CD4-positive, alpha-beta T cell (primary cell): ENCODE measurements around the gene IRX6. TPM values are rescaled to one million over a fixed set of nuclear protein-coding genes. Genes with fewer than 3 reads are reported as not detected.

Experiments used
- ATAC-seq: fragments of 200-7000 bp; cut with Tn5 transposase; one replicate; pipeline ENCODE4 v1.10.0; 2022; ENCODE audit warnings: mild to moderate bottlenecking; ENCODE audit not compliant: poor library complexity
- CTCF ChIA-PET: fragments of 350-600 bp; sonication (Branson Sonifier 250); formaldehyde crosslinking; loops from one replicate; lab custom pipeline; 2021; ENCODE audit warnings: antibody characterized with exemption, inconsistent platforms; lab: Charles Lee
- POLR2A ChIA-PET: fragments of 350-600 bp; sonication (Branson Sonifier 250); formaldehyde crosslinking; loops from one replicate; lab custom pipeline; 2021; ENCODE audit warnings: antibody characterized with exemption, inconsistent platforms; lab: Charles Lee
- DNase-seq, 14 experiments: peaks; one replicate each; pipeline ENCODE4 v3.0.0-alpha.2; 2013 to 2020; ENCODE audit warnings: mixed read lengths in 2 of 14
- H3K27ac ChIP-seq, 2 donors: one replicate each; pipeline versions ENCODE4 v1.5.1 to v1.7.0; 2013; ENCODE audit warnings: low read length in 2 of 2, low read depth in 1 of 2, mild to moderate bottlenecking in 1 of 2
- H3K27me3 ChIP-seq, 2 experiments: 1 replicate in 1 of 2; 2 replicates in 1 of 2; pipeline versions ENCODE4 v1.6.1 to v1.7.0; 2013; ENCODE audit warnings: low read length in 2 of 2, control low read depth in 1 of 2, mild to moderate bottlenecking in 1 of 2, moderate library complexity in 1 of 2; ENCODE audit not compliant: insufficient read depth in 2 of 2, control insufficient read depth in 1 of 2
- H3K36me3 ChIP-seq: one replicate; pipeline ENCODE4 v1.6.1; 2013; ENCODE audit warnings: low read length, control low read depth; ENCODE audit not compliant: insufficient read depth
- H3K4me1 ChIP-seq: one replicate; pipeline ENCODE4 v1.6.1; 2013; ENCODE audit warnings: low read length, control low read depth; ENCODE audit not compliant: insufficient read depth
- H3K4me3 ChIP-seq: one replicate; pipeline ENCODE4 v1.5.1; 2013; ENCODE audit warnings: mild to moderate bottlenecking, low read length, moderate library complexity
- H3K9me3 ChIP-seq, 2 experiments: 1 replicate in 1 of 2; 2 replicates in 1 of 2; pipeline versions ENCODE4 v1.6.1 to v1.7.0; 2013; ENCODE audit warnings: low read length in 2 of 2, mild to moderate bottlenecking in 2 of 2, control low read depth in 1 of 2, moderate library complexity in 1 of 2; ENCODE audit not compliant: control insufficient read depth in 1 of 2, insufficient read depth in 1 of 2
- H3K27ac Mint-ChIP-seq: one replicate; pipeline ENCODE4 v1.8.0; 2020; ENCODE audit warnings: mixed read lengths
- H3K27me3 Mint-ChIP-seq: one replicate; pipeline ENCODE4 v1.8.0; 2021; ENCODE audit warnings: mixed read lengths
- H3K36me3 Mint-ChIP-seq: one replicate; pipeline ENCODE4 v1.8.0; 2021; ENCODE audit warnings: low read depth, mixed read lengths
- H3K4me1 Mint-ChIP-seq: one replicate; pipeline ENCODE4 v1.8.0; 2021; ENCODE audit warnings: low read depth, mixed read lengths
- H3K4me3 Mint-ChIP-seq: one replicate; pipeline ENCODE4 v1.8.0; 2020; ENCODE audit warnings: mild to moderate bottlenecking, mixed read lengths
- H3K9me3 Mint-ChIP-seq: one replicate; pipeline ENCODE4 v1.8.0; 2020; ENCODE audit warnings: mixed read lengths
- intact Hi-C, 2 experiments: fragments of 100-400 bp; cut with DNase I in 1 of 2; cut with micrococcal nuclease in 1 of 2; formaldehyde crosslinking; loops; one replicate each; pipeline versions ENCODE4 v1.15.1 to v1.9.0; 2023 to 2025; cut with DNase I, micrococcal nuclease
- total RNA-seq, 174 experiments: library from RNA in 2 of 174; stranded (reverse) in 2 of 174; gene quantifications; one replicate each; pipeline ENCODE4 v1.2.3 and lab custom pipeline; 2021 to 2026
- TF ChIP-seq, protein P1 (sequence below): fragments of 200-600 bp; IDR thresholded peaks from one replicate; pipeline ENCODE4 v1.8.0; 2022; ENCODE audit warnings: antibody characterized with exemption, mild to moderate bottlenecking

Gene IRX6
- total RNA-seq, 2 experiments from 2014 or later, result not detected

- intact Hi-C loops, result no loop called here
- no peaks in the 10 kb centered on the region for H3K9me3 Mint-ChIP-seq
Measured at GRCh38 chr16:55379371-55379770, 55.4 kb downstream of the IRX6 start.

GRCh38 chr16:55379876-55380390 is 55.9 kb downstream of the IRX6 start:
- no peak overlapping the region for H3K4me3 Mint-ChIP-seq
- Histone ChIP-seq H3K9me3 (no peaks in the 10 kb centered on the region), H3K36me3 (no peaks in the 10 kb centered on the region), H3K27me3 (peaks cover 2 to 7% of the 10 kb centered on the region in 2 experiments), H3K4me1 (no peaks in the 10 kb centered on the region), H3K27ac (no peak overlapping the region), H3K4me3 (no peak overlapping the region)
- DNase-seq, result no peak
- intact Hi-C loops, result no loop called here
- H3K9me3 Mint-ChIP-seq, result no peaks in the 10 kb centered on the region
- CTCF ChIA-PET, result no interaction called here
- TF ChIP-seq, protein P1, sequence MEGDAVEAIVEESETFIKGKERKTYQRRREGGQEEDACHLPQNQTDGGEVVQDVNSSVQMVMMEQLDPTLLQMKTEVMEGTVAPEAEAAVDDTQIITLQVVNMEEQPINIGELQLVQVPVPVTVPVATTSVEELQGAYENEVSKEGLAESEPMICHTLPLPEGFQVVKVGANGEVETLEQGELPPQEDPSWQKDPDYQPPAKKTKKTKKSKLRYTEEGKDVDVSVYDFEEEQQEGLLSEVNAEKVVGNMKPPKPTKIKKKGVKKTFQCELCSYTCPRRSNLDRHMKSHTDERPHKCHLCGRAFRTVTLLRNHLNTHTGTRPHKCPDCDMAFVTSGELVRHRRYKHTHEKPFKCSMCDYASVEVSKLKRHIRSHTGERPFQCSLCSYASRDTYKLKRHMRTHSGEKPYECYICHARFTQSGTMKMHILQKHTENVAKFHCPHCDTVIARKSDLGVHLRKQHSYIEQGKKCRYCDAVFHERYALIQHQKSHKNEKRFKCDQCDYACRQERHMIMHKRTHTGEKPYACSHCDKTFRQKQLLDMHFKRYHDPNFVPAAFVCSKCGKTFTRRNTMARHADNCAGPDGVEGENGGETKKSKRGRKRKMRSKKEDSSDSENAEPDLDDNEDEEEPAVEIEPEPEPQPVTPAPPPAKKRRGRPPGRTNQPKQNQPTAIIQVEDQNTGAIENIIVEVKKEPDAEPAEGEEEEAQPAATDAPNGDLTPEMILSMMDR, result no peak
- ATAC-seq, result no peak
- peaks cover 21% of the 10 kb centered on the region for H3K27me3 Mint-ChIP-seq
- no peaks in the 10 kb centered on the region for H3K4me1 Mint-ChIP-seq
- H3K27ac Mint-ChIP-seq, result no peak overlapping the region
- POLR2A ChIA-PET, result no interaction called here
- H3K36me3 Mint-ChIP-seq, result no peaks in the 10 kb centered on the region

More at GRCh38 chr16:55379371-55379770, 55.4 kb downstream of the IRX6 start:
- no peak overlapping the region for H3K4me3 Mint-ChIP-seq
- DNase-seq (no peak), ATAC-seq (no peak)
- Histone ChIP-seq H3K27ac (no peak overlapping the region), H3K4me1 (no peaks in the 10 kb centered on the region), H3K4me3 (no peak overlapping the region), H3K27me3 (peaks cover 2 to 7% of the 10 kb centered on the region in 2 experiments), H3K9me3 (no peaks in the 10 kb centered on the region), H3K36me3 (no peaks in the 10 kb centered on the region)
- H3K27me3 Mint-ChIP-seq, result peaks cover 24% of the 10 kb centered on the region
- CTCF ChIA-PET, result no interaction called here
- H3K36me3 Mint-ChIP-seq, result no peaks in the 10 kb centered on the region
- H3K4me1 Mint-ChIP-seq, result no peaks in the 10 kb centered on the region
- H3K27ac Mint-ChIP-seq, result no peak overlapping the region
- POLR2A ChIA-PET, result no interaction called here
- TF ChIP-seq, protein P1, result no peak

Other genes with a start within 250 kb of the IRX6 start
- gene MMP2, start 155.0 kb downstream of the IRX6 start, total RNA-seq, result not detected
- under 1 TPM; 0.22 to 0.36 TPM for gene LPCAT2, start 184.9 kb downstream of the IRX6 start, total RNA-seq
- gene CAPNS2, start 242.5 kb downstream of the IRX6 start, total RNA-seq, result not detected